Right lobe of liver (tissue), 4 donors: Measurements from ENCODE around the gene GPR87.

Experiments
- CTCF ChIP-seq, 4 donors: fragments of 200-600 bp in 3 of 4; fragments of 450-650 bp in 1 of 4; IDR thresholded peaks; one replicate each; pipeline versions ENCODE4 v1.5.1 to v1.8.0; 2016 to 2022; ENCODE audit warnings: antibody characterized with exemption in 4 of 4, mild to moderate bottlenecking in 2 of 4
- POLR2A ChIP-seq: fragments of 450-650 bp; IDR thresholded peaks from one replicate; pipeline ENCODE4 v1.6.1; 2017; ENCODE audit warnings: antibody characterized with exemption, mild to moderate bottlenecking
- donor health status: DM: no; HTN: no; CAD: no.
- donor health status: DM: no; HTN: no; CAD: no.
- donor health status: DM: no; HTN: yes; CAD: no.

DNA sequence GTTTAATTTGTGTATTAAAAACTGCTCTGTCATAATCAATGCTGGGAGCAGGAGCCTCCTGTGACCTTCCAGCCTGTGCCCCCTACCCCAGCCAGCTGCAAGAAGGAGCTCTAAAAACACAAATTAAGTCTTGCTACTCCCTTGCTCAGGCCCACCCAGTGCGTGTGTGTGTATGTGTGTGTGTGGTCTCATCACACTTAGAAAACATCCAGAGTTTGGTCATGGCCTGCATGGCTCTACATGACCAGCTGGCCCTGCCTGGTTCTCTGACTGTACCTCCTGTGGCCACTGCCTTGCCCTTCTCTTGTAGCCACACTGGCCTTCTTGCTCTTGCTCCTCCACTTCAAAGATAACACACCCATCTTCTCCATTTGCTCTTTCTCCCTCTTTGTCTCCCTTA lies 52.0 kb downstream of the GPR87 start:
- no peak for TF ChIP-seq POLR2A
- TF ChIP-seq CTCF (IDR thresholded peaks at IDR 0.05), result no peak
